ENCODE measurements around the gene FCHSD2. TPM values are rescaled to one million over a fixed set of nuclear protein-coding genes. Genes with fewer than 3 reads are reported as not detected.

The FCHSD2 gene
- total and polyA plus RNA-seq, 2 of the 8 experiments (the other 6 are each of a cell fraction or from before 2014, with no cell fraction given): 4.1 to 7.8 TPM

GRCh38 chr11:72896431-72896830 is 245.7 kb downstream of the FCHSD2 start:
- no peaks in the 10 kb centered on the region for H3K36me3 ChIP-seq (ENCODE audit: control insufficient read depth in 2 of 4, insufficient read depth in 4 of 4, low read length in 3 of 4)
- TF ChIP-seq YY1 (IDR thresholded peaks at IDR 0.05; ENCODE audit: low read depth, low read length) (no peak), POU5F1 (IDR thresholded peaks at IDR 0.05; ENCODE audit: low read depth, low read length) (no peak), CEBPB (IDR thresholded peaks at IDR 0.05; ENCODE audit: low read depth, low read length) (no peak), CHD2 (IDR thresholded peaks at IDR 0.05; ENCODE audit: low read length) (no peak), BACH1 (IDR thresholded peaks at IDR 0.05; ENCODE audit: low read length) (no peak), RNF2 (IDR thresholded peaks at IDR 0.05; ENCODE audit: borderline replicate concordance, low read depth, low read length, missing control alignments, poor library complexity, severe bottlenecking) (no peak), SP4 (IDR thresholded peaks at IDR 0.05; ENCODE audit: low read length) (no peak), TAF7 (optimal IDR thresholded peaks at IDR 0.05; ENCODE audit: borderline replicate concordance, low read depth, low read length) (no peak), FOSL1 (IDR thresholded peaks at IDR 0.05; ENCODE audit: insufficient read depth, low read depth, low read length) (no peak), SP2 (IDR thresholded peaks at IDR 0.05; ENCODE audit: low read length) (no peak), CHD1 (IDR thresholded peaks at IDR 0.05; ENCODE audit: low read depth, low read length) (no peak), SIRT6 (IDR thresholded peaks at IDR 0.05; ENCODE audit: low read length) (no peak)
- FAIRE-seq (no peak), DNase-seq (ENCODE audit: low read depth in 1 of 2, low spot score in 2 of 2) (no peak)
- no peak overlapping the region for H2BK15ac ChIP-seq (ENCODE audit: low read length)
- H4K20me1 ChIP-seq (replicated peaks in 1 of 2; ENCODE audit: control insufficient read depth in 1 of 2, insufficient read depth in 2 of 2, low read length in 2 of 2): no peaks in the 10 kb centered on the region
- H3K18ac ChIP-seq (ENCODE audit: extremely low read depth, low read length): no peak overlapping the region
- H4K91ac ChIP-seq (replicated peaks; ENCODE audit: insufficient read length, low read length): no peak overlapping the region
- no peak overlapping the region for H3K27ac ChIP-seq (ENCODE audit: low read depth, low read length)
- no peaks in the 10 kb centered on the region for H3K79me1 ChIP-seq (ENCODE audit: low read depth, low read length)
- H3K4me3 ChIP-seq (ENCODE audit: extremely low read depth in 1 of 4, insufficient read depth in 2 of 4, low read depth in 3 of 4, low read length in 4 of 4): no peak overlapping the region
- H3K14ac ChIP-seq (ENCODE audit: insufficient read length): no peak overlapping the region
- H2BK120ac ChIP-seq (replicated peaks; ENCODE audit: low read depth, low read length): no peak overlapping the region
- 100% methylated on average over 1 of the region's 1 CpG; no CpG with 5 or more reads in 1 of the 2 experiments for WGBS, 2 experiments (ENCODE audit: extremely low coverage in 1 of 2, insufficient coverage in 1 of 2, insufficient read length in 1 of 2, insufficient replicate concordance in 2 of 2, low coverage in 1 of 2, low lambda C conversion rate in 2 of 2, missing lambda C conversion rate in 1 of 2)
- no peak overlapping the region for H3K56ac ChIP-seq (replicated peaks; ENCODE audit: insufficient read length, low read depth, low read length)
- H2BK12ac ChIP-seq (ENCODE audit: low read depth, low read length): no peak overlapping the region
- H3K23me2 ChIP-seq (ENCODE audit: low read depth, low read length): no peaks in the 10 kb centered on the region
- H4K8ac ChIP-seq (ENCODE audit: extremely low read depth, insufficient read depth, low read length): no peak overlapping the region
- H3K27me3 ChIP-seq (replicated peaks in 1 of 4; ENCODE audit: control insufficient read depth in 3 of 4, extremely low read depth in 1 of 4, insufficient read depth in 3 of 4, low read length in 3 of 4): no peaks in the 10 kb centered on the region
- no peak overlapping the region for H2AFZ ChIP-seq (ENCODE audit: low read length)
- H3K4ac ChIP-seq (replicated peaks; ENCODE audit: insufficient read length, low read depth, low read length): no peak overlapping the region
- no peaks in the 10 kb centered on the region for H3K4me1 ChIP-seq (replicated peaks in 1 of 4; ENCODE audit: control insufficient read depth in 3 of 4, insufficient read depth in 4 of 4, low read length in 3 of 4)
- H3K9me3 ChIP-seq (ENCODE audit: insufficient read depth in 2 of 2, low read depth in 1 of 2, low read length in 1 of 2): no peaks in the 10 kb centered on the region; a peak in 1 of 4 replicates
- no peaks in the 10 kb centered on the region for H3K79me2 ChIP-seq (ENCODE audit: control insufficient read depth in 1 of 2, insufficient read depth in 2 of 2, low read length in 2 of 2)
- no peak overlapping the region for H2AK5ac ChIP-seq (ENCODE audit: low read depth, low read length)
- no peak overlapping the region for H3K4me2 ChIP-seq (ENCODE audit: insufficient read depth in 1 of 2, low read depth in 2 of 2, low read length in 2 of 2)
- CTCF ChIA-PET (ENCODE audit: partially characterized antibody): interaction anchor here (2.6 kb wide), 1 partner anchor 282 kb away, joined by 10 read pairs; no protein-coding TSS in a partner anchor
- POLR2A ChIA-PET (ENCODE audit: partially characterized antibody): no interaction called here
- H2BK5ac ChIP-seq (ENCODE audit: low read depth, low read length): no peak overlapping the region
- no peak overlapping the region for H2BK20ac ChIP-seq (ENCODE audit: low read length)
- no peak overlapping the region for H3K9ac ChIP-seq (replicated peaks in 1 of 4; ENCODE audit: extremely low read depth in 1 of 4, low read depth in 3 of 4, low read length in 3 of 4)
- H4K5ac ChIP-seq (ENCODE audit: insufficient read length, low read depth, low read length): no peak overlapping the region
- no peak overlapping the region for H3K23ac ChIP-seq (ENCODE audit: insufficient read length)
